GM19438 (cell line): ENCODE results near the gene ANKS1B.
"Not testable (repeated sequence)": the region's sequence is repeated elsewhere in the genome, so short reads cannot be mapped to it uniquely, and the experiment has no call there.

Source experiments
- ATAC-seq: cut with Tn5 transposase; IDR thresholded peaks from one replicate; pipeline ENCODE4 v1.9.1; 2021; ENCODE audit warnings: low read depth; ENCODE audit not compliant: unreplicated experiment

Gene ANKS1B

DNA sequence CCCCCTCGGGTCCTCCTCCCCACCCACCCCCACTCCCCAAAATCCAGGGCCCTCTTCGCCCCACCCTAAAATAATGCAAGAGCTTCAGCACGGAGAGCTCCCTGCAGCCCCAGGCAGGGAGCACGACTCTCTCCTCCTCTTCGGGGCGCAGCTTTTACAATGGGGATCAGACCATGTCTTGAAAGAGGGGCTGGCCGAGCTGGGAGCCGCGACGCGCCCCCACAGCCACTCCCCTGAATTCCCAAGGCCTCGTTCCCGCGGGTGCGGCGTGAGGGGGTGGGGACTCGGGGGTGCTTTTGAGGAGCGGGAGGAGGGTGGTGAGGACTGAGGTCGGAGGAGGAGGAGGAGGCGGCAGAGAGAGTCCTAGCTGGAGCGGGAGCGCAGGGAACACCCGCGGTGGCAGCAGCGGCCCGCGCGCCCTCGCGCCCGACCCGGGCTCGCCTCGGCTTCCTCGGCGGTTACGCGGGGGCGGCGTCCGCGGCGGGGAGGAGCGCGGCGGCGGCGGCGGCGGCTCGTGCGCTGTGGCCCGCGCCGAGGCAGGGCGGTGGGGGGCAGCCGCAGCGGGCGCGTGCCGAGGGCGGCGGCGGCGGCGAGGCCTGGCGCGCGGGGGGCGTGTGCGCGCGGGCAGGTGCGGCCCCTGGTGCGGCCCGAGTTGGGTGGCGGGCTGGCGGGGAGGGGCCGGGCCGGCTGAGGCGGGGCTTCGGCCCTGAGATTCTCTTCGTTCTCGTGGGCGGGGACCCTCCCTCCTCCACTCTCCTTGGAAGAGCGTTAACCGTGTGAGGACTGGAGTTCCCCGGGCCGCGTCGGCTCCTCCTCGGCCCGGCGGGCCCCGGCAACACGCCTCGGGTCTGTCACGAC lies at the start of gene ANKS1B:
Gene ANKS1B, minus strand, starts transcription at position 666 of the 858 bp plus-strand sequence. CDS start 699 bp downstream, outside the sequence.
- peak; percentile 54 for ATAC-seq

DNA sequence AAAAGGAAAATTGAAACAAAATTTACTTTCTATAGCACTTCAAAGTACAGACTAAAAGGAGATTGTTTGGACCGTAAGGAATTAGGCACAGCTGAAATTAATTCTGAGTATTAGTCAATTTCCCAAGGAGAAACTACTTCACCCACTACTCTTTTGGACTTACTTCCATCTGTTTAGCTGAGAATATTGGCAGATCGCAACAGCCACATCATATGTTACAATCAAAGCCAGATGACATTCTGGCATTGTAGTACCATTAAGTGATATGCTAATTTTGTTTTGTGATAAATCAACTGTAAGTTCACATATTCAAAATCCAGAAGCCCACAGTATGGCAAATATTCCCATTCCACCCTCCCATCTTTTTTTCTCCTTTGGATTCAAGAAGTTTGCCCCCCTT lies 47.1 kb upstream of the ANKS1B start:
- no peak for ATAC-seq

DNA sequence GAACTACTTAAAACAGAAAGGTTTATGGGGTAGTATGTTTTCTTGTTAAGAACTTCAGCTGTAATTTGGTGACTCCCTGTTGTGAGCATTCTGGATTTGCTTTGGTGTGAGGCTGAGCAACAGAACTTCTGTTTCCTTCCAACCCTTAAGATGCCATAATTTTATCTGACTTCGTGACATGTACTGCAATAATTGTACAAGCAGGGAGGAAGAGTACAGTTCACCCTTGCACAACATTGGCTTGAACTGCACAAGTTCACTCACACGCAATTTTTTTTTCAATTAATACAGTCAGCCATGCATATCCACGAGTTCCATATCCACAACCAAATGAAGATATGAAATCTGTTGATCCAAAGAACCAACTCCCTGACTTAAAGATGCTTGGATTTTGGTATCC lies 42.9 kb upstream of the ANKS1B start:
- no peak for ATAC-seq

DNA sequence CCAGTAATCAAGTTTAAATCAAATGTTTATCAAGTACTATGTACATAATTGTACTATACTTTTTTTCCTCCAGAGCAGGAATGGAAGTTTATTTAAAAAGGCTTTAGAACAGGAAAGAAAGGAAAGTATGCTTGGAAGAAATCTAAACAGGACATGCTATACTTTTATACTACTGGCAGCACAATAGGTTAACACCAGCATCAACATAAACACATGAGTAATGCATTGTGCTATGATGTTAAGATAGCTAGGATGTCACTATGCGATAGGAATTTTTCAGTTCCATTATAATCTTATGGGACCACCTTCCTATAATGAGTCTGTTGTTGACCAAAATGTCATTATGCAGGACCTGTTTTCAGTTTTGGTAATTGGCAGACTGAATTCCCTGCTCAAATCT lies 41.5 kb upstream of the ANKS1B start:
- ATAC-seq = no peak

DNA sequence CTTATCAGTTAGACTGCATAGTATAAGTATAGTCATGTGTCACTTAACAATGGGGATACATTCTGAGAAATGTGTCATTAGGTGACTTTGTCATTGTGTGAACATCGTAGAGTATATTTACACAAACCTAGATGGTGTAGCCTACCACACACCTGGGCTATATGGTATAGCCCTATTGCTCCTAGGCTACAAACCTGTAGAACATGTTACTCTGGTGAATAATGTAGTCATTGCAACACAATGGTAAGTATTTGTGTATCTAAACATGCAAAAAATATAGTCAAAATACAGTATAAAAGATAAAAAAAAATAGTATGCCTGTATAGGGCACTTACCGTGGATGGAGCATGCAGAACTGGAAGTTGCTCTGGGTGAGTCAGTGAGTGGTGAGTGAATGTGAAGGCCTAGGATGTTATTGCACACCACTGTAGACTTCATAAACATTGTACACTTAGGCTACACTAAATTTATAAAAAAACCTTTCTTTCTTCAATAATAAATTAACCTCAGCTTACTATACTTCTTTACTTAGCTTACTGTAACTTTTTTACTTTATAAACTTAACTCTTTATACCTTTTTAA lies 40.3 kb upstream of the ANKS1B start:
- no peak for ATAC-seq

DNA sequence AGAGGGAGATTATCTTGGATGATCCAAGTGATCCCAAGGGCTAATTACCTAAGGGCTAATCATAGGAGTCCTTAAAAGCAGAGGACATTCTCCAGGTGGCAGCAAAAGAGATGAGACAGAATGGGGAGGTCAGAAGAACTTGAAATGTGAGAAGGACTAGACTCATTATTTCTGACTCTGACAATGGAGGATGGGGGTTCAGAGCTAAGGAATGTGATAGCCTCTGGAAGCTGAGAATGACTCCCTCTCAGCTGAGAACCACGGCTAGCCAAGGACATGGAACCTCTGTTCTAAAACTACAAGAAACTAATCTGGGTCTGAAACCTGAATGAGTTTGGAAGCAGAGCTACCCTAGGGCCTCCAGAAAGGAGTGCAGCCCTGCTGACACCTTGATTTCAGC lies 35.6 kb upstream of the ANKS1B start:
- ATAC-seq = no peak

DNA sequence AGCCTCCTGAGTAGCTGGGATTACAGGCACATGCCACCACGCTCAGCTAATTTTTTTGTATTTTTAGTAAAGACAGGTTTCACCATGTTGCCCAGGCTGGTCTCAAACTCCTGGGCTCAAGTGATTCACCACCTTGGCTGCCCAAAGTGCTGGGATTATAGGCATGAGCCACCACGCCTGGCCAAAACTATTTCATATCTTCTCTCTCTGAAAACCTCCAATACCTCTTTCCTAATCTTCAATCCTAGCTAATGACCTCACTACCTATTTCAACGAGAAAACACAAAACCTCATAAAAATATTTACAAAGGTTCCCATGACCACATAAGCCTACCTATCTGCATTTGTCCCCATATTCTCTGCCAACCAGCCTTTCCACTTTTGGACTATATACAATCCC lies 32.3 kb upstream of the ANKS1B start:
- ATAC-seq = no peak

DNA sequence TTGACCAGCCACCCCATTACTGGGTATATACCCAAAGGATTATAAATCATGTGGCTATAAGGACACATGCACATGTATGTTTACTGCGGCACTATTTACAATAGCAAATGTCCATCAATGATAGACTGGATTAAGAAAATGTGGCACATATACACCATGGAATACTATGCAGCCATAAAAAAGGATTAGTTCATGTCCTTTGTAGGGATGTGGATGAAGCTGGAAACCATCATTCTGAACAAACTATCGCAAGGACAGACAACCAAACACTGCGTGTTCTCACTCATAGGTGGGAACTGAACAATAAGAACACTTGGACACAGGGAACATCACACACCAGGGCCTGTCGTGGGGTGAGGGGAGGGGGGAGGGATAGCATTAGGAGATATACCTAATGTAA lies 31.6 kb upstream of the ANKS1B start:
- ATAC-seq = not testable (repeated sequence)

DNA sequence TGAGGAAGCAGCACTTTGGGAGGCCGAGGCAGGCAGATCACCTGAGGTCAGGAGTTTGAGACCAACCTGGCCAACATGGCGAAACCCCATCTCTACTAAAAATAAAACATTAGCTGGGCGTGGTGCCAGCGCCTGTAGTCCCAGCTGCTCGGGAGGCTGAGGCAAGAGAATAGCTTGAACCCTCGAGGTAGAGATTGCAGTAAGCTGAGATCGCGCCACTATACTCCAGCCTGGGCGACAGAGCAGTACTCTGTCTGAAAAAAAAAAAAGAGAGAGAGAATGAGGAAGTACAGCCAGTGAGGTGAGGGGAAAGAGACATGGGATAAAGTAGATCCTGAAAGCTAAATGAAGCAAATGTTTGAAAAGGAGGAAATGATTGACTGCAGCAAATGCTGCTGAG lies 21.1 kb upstream of the ANKS1B start:
- ATAC-seq = not testable (repeated sequence)

DNA sequence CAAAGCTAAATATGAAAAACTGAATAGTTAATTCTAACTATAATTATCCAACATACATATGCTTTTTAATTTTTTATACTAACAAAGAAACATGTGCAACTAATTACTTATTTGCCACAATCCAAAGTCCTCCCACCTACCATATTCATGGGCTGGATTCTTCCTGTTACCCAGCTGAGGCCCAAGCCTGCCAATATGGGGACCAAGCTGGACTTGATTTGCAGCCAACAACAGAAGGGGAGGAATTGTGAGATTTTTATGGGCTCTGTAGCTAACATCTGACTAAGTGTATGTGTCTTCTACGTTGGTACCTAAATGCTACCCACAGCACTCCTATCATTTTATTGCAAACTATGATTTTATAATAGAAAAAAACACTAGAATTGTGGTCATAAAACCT lies 13.1 kb upstream of the ANKS1B start:
- ATAC-seq = no peak

DNA sequence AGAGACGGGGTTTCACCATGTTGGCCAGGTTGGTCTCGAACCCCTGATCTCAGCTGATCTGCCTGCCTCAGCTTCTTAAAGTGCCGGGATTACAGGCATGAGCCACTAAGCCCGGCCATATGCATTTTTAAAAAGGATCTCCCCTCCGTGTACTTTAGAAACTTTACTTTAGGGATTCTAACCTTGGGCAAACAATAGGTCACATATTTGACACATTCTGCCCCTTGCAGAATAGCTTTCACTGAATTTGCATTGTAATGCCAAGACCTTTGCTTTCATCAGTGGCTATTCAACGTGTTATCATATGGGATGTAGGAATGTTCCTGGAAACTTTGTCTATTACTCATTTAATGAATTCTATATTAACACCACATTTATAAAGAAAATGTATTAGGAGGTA lies 11.4 kb upstream of the ANKS1B start:
- ATAC-seq = no peak

DNA sequence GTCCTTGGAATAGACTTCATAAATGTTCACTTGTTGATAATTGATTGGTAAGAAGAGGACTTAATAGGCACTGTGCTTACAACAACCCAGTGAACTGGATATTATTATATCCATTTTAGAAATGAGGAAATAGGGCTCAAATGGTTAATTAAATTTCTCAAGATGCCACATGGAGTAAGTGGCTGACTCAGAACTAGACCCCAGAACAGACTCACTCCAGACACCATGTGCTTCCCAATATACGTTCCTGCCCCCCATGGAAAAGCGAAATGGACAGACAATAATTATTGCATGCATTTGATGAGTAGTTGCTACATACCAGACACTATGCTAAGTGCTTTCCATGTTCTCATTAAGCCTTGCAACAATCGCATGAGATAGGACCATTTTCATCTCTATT lies 895 bp upstream of the ANKS1B start:
- ATAC-seq = no peak

DNA sequence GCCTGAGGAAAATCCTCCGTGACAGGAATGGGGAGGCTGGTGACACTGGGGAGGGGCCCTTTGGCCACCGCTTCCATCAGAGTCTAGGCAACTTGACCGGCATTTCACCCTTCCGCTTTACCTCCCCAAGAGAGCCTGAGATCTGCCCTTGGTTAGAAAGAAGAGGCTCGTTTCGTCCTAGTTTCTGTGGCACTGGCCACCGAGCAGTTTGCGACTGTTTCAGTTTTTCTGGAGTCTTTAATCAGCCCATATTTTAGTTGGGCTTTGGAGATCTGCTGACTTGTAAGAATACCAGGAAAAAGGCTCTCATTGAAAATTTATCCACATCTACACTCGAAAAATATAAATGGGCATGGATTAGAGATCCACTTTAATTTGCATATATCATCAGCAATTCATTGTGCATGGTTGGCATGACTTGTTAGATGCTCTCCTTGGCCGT lies 414 bp upstream of the ANKS1B start:
- ATAC-seq = peak; percentile 41

DNA sequence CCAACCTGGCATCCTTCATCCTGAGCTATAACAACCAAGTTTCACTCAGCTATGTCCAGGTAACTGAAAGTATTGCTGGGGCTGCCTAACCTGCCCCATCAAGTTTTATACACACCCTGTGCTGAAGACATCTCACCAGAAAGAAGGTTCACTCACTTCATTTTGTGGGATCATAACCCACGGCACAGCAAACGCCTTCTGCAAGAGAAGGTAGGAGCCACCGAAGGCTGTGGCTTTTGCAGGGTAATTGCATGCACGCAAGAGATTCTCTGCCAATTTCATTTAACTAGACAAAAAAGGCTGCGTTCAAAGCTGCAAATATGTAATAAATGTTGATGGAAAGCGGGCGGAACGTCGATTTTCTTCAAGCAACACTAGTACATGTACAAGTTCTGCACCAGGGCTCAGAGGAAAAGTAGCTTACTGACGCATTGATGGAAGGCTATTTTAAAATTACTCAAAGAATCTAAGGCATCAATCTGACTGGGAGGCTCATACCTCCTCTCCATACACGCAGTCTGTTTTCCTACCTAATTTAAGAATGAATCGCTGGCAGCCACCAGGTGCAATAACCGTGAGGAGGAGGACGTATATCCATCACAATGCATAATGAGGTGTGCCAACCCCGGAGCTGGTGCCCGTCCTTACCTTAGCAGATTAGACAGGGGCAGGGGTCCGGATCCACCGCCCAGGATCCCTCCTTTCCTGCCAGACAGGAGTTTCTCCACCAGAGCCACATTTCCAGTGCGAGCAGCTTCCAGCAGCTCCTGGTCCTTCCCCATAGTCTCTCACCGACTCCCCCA lies 1.1 kb downstream of the ANKS1B start:
- ATAC-seq = no peak

DNA sequence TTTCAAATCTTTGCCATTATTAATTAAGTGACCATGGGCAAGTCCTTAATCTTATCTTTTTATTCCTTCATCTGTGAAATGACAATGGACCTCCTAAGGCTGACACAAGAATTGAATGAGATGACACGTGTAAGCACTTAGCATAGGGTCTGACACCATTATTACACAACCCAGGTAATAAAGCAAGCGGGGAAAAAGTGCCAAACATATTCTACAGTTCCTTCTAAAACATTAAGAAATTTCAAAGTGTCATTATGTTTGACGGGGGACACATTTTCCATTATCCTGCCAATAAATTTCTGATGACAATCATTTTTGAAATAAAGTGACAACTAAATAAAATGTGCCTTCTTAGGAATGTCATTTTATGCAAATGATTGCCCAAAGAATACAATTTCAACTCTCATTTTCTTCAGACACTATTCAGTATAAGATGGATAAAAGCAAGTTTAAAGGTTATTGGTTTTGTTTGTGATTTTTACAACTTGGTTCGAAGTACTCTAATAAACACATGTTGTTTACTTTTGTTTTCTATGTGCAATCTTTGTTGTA lies 3.0 kb downstream of the ANKS1B start:
- ATAC-seq = no peak

DNA sequence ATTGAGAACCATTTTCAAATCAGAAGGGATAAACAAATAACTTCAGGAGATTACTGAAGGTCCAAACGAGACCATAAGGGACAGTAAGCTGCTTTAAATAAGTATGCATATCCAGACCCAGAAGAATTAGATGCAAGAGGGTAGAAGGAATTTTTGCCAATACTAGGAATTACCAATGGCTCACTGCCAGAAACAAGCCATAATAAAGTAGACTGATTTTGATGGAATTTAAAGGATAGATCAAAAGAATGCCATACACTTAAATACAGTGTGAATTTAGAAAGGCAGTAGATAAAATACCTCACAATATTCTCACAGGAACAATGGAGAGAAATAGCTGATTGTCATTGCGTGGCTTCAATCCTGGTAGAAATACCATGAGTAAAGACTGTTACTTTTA lies 5.3 kb downstream of the ANKS1B start:
- ATAC-seq = no peak

DNA sequence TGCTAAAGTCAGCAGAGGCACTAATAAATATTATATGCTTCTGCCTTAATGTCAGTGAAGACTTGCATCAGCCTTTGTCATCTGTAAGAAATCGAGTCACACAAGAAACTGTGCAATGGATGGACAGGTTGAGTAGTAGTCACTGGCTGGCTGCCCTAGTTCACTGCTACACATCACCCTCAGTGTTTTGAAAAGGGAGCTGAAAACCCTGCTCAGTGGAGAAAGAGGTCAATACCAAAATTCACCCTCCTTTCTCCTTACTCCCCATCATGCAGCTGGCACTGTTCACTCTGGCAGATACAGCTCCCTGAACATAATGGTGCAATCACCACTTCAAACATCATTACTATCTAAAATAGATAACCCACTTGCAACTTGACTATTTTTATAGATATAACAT lies 6.6 kb downstream of the ANKS1B start:
- no peak for ATAC-seq

DNA sequence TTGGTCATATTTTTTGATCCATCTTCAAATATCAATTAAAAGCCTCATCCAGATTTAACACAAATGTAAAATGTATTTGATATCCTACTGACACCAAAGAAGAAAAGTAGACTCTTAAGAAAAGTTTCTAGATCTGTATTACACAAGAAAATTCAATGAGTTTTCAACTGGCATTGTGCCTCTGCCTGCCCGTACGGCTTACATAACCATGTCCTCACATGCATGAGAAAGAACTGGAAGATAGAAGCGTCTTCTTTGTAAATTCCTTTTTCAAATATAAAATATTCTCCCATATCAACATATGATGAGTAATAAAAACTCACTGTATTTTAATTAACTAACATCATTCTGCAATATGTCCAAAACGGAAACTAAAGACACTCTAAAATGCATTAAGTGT lies 7.2 kb downstream of the ANKS1B start:
- ATAC-seq = no peak

DNA sequence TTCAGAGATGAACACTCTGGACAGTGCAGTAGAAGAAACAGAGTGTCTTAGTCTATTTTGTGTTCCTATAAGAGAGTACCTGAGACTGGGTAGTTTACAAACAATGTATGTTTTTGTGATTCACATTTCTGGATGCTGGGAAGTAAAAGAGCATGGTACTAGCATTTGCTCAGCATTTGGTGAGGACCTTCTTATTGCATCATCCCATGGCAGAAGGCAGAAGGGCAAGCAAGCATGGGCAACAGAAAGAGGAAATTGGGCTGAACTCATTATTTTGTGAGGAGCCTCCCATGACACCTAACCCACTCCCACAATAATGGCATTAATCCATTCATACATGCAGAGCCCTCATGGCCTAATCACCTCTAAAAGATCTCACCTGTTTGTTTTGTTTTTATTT lies 8.0 kb downstream of the ANKS1B start:
- ATAC-seq = no peak

DNA sequence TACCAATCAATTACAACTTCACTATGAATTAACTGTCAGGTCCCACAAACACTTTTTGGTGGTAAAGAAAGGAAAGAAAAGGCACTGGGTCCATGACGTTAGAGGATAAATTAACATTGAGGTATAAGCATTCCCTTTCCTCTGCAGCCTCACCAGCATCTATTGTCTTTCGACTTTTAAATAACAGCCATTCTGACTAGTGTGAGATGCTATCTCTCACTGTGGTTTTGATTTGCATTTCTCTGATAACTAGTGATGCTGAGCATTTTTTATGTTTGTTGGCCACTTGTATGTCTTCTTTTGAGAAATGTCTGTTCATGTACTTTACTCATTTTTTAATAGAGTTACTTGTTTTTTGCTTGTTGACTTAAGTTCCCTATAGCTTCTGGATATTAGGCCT lies 9.4 kb downstream of the ANKS1B start:
- no peak for ATAC-seq

DNA sequence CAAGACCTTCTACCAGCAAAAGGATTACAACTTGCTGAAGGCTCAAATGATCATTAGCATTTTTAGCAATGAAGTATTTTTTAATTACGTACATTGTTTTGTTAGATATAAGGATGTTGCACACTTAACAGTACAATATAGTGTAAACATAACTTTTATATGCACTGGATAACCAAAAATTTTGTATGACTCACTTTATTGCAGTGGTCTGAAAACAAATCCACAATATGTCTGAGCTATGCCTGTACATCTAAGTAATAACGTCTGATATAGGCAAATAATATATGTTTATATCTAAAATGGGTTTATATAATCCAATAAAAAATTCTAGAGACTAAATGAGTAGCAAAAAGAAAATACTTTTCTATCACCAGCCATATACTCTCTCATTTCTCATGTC lies 10.6 kb downstream of the ANKS1B start:
- no peak for ATAC-seq
